K562 (cell line): Measurements from ENCODE around the gene SHISA7. TPM values are rescaled to one million over a fixed set of nuclear protein-coding genes. Genes with fewer than 3 reads are reported as not detected.

Experiments
- BRD9 ChIP-seq: fragments of 450-650 bp; IDR thresholded peaks from 2 replicates; pipeline ENCODE4 v1.6.1; 2018; ENCODE audit warnings: low read depth; ENCODE audit not compliant: partially characterized antibody
- CCNT2 ChIP-seq: IDR thresholded peaks from 2 replicates; pipeline ENCODE4 v1.6.1; 2011; ENCODE audit warnings: borderline replicate concordance, low read depth, mild to moderate bottlenecking, moderate library complexity, mixed read lengths, low read length; ENCODE audit not compliant: insufficient read length; ENCODE audit errors: extremely low read depth
- CHD4 ChIP-seq: fragments of 200-600 bp; sonication (generic); IDR thresholded peaks from 3 replicates; pipeline ENCODE4 v1.6.1; 2012; ENCODE audit warnings: low read depth, mild to moderate bottlenecking, mixed read lengths, low read length, inconsistent platforms; ENCODE audit not compliant: insufficient read depth, insufficient replicate concordance, poor library complexity, severe bottlenecking
- DPF2 ChIP-seq: fragments of 450-650 bp; IDR thresholded peaks from 2 replicates; pipeline ENCODE4 v1.6.1; 2016
- HMG20A ChIP-seq: fragments of 450-650 bp; formaldehyde crosslinking; conservative IDR thresholded peaks from 2 replicates; pipeline ENCODE4 v1.4.0; 2020; ENCODE audit warnings: mild to moderate bottlenecking, mixed read lengths
- MYNN ChIP-seq, 2 experiments: sonication (generic); formaldehyde crosslinking in 1 of 2; IDR thresholded peaks; 2 replicates each; pipeline versions ENCODE4 v1.5.0 to v1.6.1; 2016 to 2020; ENCODE audit warnings: antibody characterized with exemption in 1 of 2, missing genetic modification reagents in 1 of 2
- NBN ChIP-seq: fragments of 450-650 bp; IDR thresholded peaks from 2 replicates; pipeline ENCODE4 v1.6.1; 2016; ENCODE audit warnings: low read depth, mild to moderate bottlenecking
- PHF20 ChIP-seq: fragments of 450-650 bp; IDR thresholded peaks from 2 replicates; pipeline ENCODE4 v1.6.1; 2018; ENCODE audit not compliant: partially characterized antibody
- POLR2AphosphoS5 ChIP-seq: IDR thresholded peaks from 2 replicates; pipeline ENCODE4 v1.6.1; 2011; ENCODE audit warnings: mild to moderate bottlenecking, low read depth, low read length, moderate library complexity; ENCODE audit not compliant: control insufficient read depth, insufficient read depth
- SP1 ChIP-seq: sonication (generic); formaldehyde crosslinking; IDR thresholded peaks from 2 replicates; pipeline ENCODE4 v1.8.1; 2022; ENCODE audit warnings: mild to moderate bottlenecking, missing genetic modification reagents
- ZBTB43 ChIP-seq: sonication (generic); formaldehyde crosslinking; IDR thresholded peaks from 2 replicates; pipeline ENCODE4 v1.8.0; 2023; ENCODE audit warnings: mild to moderate bottlenecking, missing genetic modification reagents
- ZFP1 ChIP-seq: fragments of 450-650 bp; formaldehyde crosslinking; IDR thresholded peaks from 2 replicates; pipeline ENCODE4 v1.4.0; 2020; ENCODE audit warnings: mild to moderate bottlenecking, mixed read lengths
- ZNF316 ChIP-seq: fragments of 450-650 bp; IDR thresholded peaks from 2 replicates; pipeline ENCODE4 v1.6.1; 2016
- ZNF347 ChIP-seq: fragments of 450-650 bp; formaldehyde crosslinking; IDR thresholded peaks from 2 replicates; pipeline ENCODE4 v1.4.0; 2020; ENCODE audit warnings: low read depth, mild to moderate bottlenecking, moderate library complexity
- ZZZ3 ChIP-seq: fragments of 450-650 bp; IDR thresholded peaks from 2 replicates; pipeline ENCODE4 v1.6.1; 2016; ENCODE audit warnings: antibody characterized with exemption, mild to moderate bottlenecking, moderate library complexity
- polyA plus RNA-seq, 8 experiments: library from polyadenylated mRNA; depleted of rRNA in 4 of 8; stranded (reverse) in 5 of 8; unstranded in 3 of 8; fragments of >200 nt; fragmentation: Nextera tagmentation in 2 of 8; fragmentation: Illumina TruSeq in 1 of 8; extraction: Ambion mirVana in 2 of 8; extraction: Trizol in 1 of 8; gene quantifications; 2 replicates each; pipeline versions ENCODE4 v1.2.1 to v1.2.3, GENCODE V29; 2011 to 2014; ENCODE audit warnings: inconsistent platforms in 1 of 8, missing spikeins in 1 of 8
- total RNA-seq, 7 experiments: library from RNA; depleted of rRNA in 6 of 7; stranded (reverse); fragments of >200 nt in 6 of 7; fragmentation: Illumina TruSeq in 2 of 7; extraction: Trizol in 2 of 7; gene quantifications; 2 replicates each; pipeline versions ENCODE4 v1.2.1 to v1.2.3, GENCODE V29; 2011 to 2021; ENCODE audit warnings: low replicate concordance in 1 of 7
- TF ChIP-seq, protein P1 (sequence below): fragments of 450-650 bp; IDR thresholded peaks from 2 replicates; pipeline ENCODE4 v1.6.1; 2014; ENCODE audit warnings: low read depth, mild to moderate bottlenecking, moderate library complexity, borderline replicate concordance
- TF ChIP-seq, protein P2 (sequence below): sonication (generic); formaldehyde crosslinking; IDR thresholded peaks from 2 replicates; pipeline ENCODE4 v1.8.0; 2022; ENCODE audit warnings: mild to moderate bottlenecking, missing genetic modification reagents
- TF ChIP-seq, protein P3 (sequence below): fragments of 150-350 bp; conservative IDR thresholded peaks from 2 replicates; pipeline ENCODE4 v1.6.1; 2014; ENCODE audit warnings: low read length

Gene SHISA7
- total and polyA plus RNA-seq, 9 of the 15 experiments (the other 6 are each of a cell fraction or from before 2014, with no cell fraction given): 0.01 to 0.40 (median 0.07) TPM

DNA sequence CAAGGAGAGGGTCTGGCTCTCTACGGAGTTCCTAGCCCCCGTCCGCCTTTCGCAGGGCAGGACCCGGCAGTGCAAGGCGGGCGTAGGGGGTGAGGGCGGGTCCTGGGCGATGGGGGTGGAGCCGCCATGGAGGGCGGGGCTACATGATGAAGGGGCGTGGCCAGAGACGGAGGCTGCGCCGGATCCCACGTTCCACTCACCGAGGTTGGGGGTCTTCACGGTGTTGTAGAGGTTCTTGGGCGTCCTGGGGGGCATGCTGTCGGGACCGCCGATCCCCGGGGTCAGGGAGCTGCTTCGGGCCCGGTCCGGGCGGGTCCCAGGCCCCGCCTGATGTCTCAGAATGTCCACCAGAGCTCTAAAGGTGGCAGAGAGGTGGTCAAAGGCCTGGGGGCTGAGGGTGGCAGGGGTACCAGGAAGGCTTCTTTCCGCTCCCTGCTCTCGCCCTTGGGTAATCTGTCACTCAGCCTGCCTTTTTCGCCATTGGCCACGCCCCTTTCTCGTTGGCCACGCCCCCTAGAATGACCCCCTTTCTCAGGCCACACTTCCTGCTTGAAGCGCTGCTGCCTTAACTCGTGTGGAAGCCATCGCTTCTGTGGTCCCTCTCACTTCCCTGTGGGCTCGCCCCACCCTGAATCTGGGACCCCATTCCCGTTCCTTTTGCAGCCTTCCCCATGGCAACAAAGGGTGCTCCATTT, 2.5 kb downstream of the SHISA7 start (continued):
- TF ChIP-seq, protein P1, sequence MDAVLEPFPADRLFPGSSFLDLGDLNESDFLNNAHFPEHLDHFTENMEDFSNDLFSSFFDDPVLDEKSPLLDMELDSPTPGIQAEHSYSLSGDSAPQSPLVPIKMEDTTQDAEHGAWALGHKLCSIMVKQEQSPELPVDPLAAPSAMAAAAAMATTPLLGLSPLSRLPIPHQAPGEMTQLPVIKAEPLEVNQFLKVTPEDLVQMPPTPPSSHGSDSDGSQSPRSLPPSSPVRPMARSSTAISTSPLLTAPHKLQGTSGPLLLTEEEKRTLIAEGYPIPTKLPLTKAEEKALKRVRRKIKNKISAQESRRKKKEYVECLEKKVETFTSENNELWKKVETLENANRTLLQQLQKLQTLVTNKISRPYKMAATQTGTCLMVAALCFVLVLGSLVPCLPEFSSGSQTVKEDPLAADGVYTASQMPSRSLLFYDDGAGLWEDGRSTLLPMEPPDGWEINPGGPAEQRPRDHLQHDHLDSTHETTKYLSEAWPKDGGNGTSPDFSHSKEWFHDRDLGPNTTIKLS: no peak
- no peak for TF ChIP-seq ZNF347 (CRISPR knock-in tag)
- no peak for TF ChIP-seq ZNF316
- TF ChIP-seq, protein P2, sequence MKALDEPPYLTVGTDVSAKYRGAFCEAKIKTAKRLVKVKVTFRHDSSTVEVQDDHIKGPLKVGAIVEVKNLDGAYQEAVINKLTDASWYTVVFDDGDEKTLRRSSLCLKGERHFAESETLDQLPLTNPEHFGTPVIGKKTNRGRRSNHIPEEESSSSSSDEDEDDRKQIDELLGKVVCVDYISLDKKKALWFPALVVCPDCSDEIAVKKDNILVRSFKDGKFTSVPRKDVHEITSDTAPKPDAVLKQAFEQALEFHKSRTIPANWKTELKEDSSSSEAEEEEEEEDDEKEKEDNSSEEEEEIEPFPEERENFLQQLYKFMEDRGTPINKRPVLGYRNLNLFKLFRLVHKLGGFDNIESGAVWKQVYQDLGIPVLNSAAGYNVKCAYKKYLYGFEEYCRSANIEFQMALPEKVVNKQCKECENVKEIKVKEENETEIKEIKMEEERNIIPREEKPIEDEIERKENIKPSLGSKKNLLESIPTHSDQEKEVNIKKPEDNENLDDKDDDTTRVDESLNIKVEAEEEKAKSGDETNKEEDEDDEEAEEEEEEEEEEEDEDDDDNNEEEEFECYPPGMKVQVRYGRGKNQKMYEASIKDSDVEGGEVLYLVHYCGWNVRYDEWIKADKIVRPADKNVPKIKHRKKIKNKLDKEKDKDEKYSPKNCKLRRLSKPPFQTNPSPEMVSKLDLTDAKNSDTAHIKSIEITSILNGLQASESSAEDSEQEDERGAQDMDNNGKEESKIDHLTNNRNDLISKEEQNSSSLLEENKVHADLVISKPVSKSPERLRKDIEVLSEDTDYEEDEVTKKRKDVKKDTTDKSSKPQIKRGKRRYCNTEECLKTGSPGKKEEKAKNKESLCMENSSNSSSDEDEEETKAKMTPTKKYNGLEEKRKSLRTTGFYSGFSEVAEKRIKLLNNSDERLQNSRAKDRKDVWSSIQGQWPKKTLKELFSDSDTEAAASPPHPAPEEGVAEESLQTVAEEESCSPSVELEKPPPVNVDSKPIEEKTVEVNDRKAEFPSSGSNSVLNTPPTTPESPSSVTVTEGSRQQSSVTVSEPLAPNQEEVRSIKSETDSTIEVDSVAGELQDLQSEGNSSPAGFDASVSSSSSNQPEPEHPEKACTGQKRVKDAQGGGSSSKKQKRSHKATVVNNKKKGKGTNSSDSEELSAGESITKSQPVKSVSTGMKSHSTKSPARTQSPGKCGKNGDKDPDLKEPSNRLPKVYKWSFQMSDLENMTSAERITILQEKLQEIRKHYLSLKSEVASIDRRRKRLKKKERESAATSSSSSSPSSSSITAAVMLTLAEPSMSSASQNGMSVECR (CRISPR knock-in tag): no peak
- TF ChIP-seq HMG20A (CRISPR knock-in tag): no peak
- TF ChIP-seq, protein P3, sequence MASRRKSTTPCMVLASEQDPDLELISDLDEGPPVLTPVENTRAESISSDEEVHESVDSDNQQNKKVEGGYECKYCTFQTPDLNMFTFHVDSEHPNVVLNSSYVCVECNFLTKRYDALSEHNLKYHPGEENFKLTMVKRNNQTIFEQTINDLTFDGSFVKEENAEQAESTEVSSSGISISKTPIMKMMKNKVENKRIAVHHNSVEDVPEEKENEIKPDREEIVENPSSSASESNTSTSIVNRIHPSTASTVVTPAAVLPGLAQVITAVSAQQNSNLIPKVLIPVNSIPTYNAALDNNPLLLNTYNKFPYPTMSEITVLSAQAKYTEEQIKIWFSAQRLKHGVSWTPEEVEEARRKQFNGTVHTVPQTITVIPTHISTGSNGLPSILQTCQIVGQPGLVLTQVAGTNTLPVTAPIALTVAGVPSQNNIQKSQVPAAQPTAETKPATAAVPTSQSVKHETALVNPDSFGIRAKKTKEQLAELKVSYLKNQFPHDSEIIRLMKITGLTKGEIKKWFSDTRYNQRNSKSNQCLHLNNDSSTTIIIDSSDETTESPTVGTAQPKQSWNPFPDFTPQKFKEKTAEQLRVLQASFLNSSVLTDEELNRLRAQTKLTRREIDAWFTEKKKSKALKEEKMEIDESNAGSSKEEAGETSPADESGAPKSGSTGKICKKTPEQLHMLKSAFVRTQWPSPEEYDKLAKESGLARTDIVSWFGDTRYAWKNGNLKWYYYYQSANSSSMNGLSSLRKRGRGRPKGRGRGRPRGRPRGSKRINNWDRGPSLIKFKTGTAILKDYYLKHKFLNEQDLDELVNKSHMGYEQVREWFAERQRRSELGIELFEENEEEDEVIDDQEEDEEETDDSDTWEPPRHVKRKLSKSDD: no peak
- TF ChIP-seq ZFP1 (CRISPR knock-in tag): no peak
- TF ChIP-seq DPF2: 0 out of 2 replicates have a peak, but pooled peaks have one; percentile 35
- peak; percentile 87 for TF ChIP-seq SP1
- TF ChIP-seq BRD9: no peak
- no peak for TF ChIP-seq NBN
- TF ChIP-seq CCNT2: no peak
- TF ChIP-seq POLR2AphosphoS5: no peak
- TF ChIP-seq ZBTB43: no peak
- no peak for TF ChIP-seq ZZZ3
- no peak for TF ChIP-seq CHD4
- TF ChIP-seq PHF20: no peak
- TF ChIP-seq MYNN (IDR thresholded peaks at IDR 0.05): no peak
- no peak for TF ChIP-seq MYNN (CRISPR knock-in tag; IDR thresholded peaks at IDR 0.05)
